Panc1 (cell line): Measurements from ENCODE around the gene ARPP21. TPM values are rescaled to one million over a fixed set of nuclear protein-coding genes. Genes with fewer than 3 reads are reported as not detected.

Experiments
- ATAC-seq: fragments of 200-7000 bp; cut with Tn5 transposase; 2 replicates; pipeline ENCODE4 v1.9.1; 2020; ENCODE audit warnings: mild to moderate bottlenecking, moderate library complexity
- BruUV-seq: library from RNA; stranded (reverse); fragments of 400-500 nt; replicated peaks from 2 replicates; lab custom pipeline; 2021; lab: Mats Ljungman, UMichigan
- CTCF ChIA-PET: fragments of 300-600 bp; sonication (Branson Sonifier 250); formaldehyde crosslinking; loops from one replicate; lab custom pipeline; 2022; ENCODE audit warnings: antibody characterized with exemption; lab: Charles Lee
- POLR2A ChIA-PET: fragments of 300-600 bp; sonication (Branson Sonifier 250); formaldehyde crosslinking; loops from one replicate; lab custom pipeline; 2022; ENCODE audit warnings: antibody characterized with exemption; lab: Charles Lee
- DNase-seq: peaks from one replicate; pipeline ENCODE4 v3.0.0-alpha.2; 2010; ENCODE audit warnings: low read depth, low spot score
- H3K27ac ChIP-seq: 2 replicates; pipeline ENCODE4 v1.5.1; 2011; ENCODE audit warnings: mild to moderate bottlenecking, low read length, inconsistent platforms
- H3K27me3 ChIP-seq: fragments of 200-500 bp; sonication (Bioruptor generic); 2 replicates; pipeline ENCODE4 v1.6.0; 2014; ENCODE audit warnings: low read length, inconsistent platforms; ENCODE audit not compliant: control insufficient read depth, insufficient read depth
- H3K36me3 ChIP-seq: fragments of 200-500 bp; sonication (Bioruptor generic); 2 replicates; pipeline ENCODE4 v1.5.1; 2014; ENCODE audit warnings: inconsistent platforms, mild to moderate bottlenecking, low read length, moderate library complexity; ENCODE audit not compliant: control insufficient read depth, insufficient read depth
- H3K4me1 ChIP-seq: 2 replicates; pipeline ENCODE4 v1.5.1; 2011; ENCODE audit warnings: inconsistent platforms, mild to moderate bottlenecking, low read length, moderate library complexity; ENCODE audit not compliant: control insufficient read depth, insufficient read depth
- H3K4me3 ChIP-seq, 2 experiments: 2 replicates each; pipeline ENCODE4 v1.5.1; 2011 to 2012; ENCODE audit warnings: low read depth in 2 of 2, low read length in 2 of 2, mild to moderate bottlenecking in 2 of 2, inconsistent platforms in 1 of 2, moderate library complexity in 1 of 2
- H3K9me3 ChIP-seq: fragments of 200-500 bp; sonication (Bioruptor generic); 2 replicates; pipeline ENCODE4 v1.5.1; 2014; ENCODE audit warnings: low read depth, mild to moderate bottlenecking, inconsistent platforms, low read length, moderate library complexity; ENCODE audit not compliant: control insufficient read depth, insufficient read depth
- POLR2AphosphoS5 ChIP-seq: IDR thresholded peaks from 2 replicates; pipeline ENCODE4 v1.6.1; 2012; ENCODE audit warnings: mild to moderate bottlenecking, low read depth, low read length, moderate library complexity
- SIN3A ChIP-seq: IDR thresholded peaks from 2 replicates; pipeline ENCODE4 v1.6.1; 2012; ENCODE audit warnings: low read depth, mild to moderate bottlenecking, low read length, moderate library complexity, borderline replicate concordance; ENCODE audit not compliant: insufficient read depth
- TCF7L2 ChIP-seq: IDR thresholded peaks from 2 replicates; pipeline ENCODE4 v1.6.1; 2011; ENCODE audit warnings: mild to moderate bottlenecking, low read depth, low read length, inconsistent platforms
- in situ Hi-C: cut with HindIII; loops from 2 replicates; pipeline ENCODE4 v1.10.0; 2016; ENCODE audit warnings: low sequenced_read_pairs, low pct_unique_long_range_greater_than_20kb
- intact Hi-C: fragments of 100-400 bp; cut with micrococcal nuclease; formaldehyde crosslinking; loops from one replicate; pipeline ENCODE4 v1.10.0; 2022; ENCODE audit not compliant: unreplicated experiment
- total RNA-seq: library from RNA; stranded (reverse); gene quantifications from one replicate; pipeline ENCODE4 v1.2.1, GENCODE V29; 2021; ENCODE audit not compliant: unreplicated experiment
- TF ChIP-seq, protein P1 (sequence below): fragments of 450-650 bp; IDR thresholded peaks from 2 replicates; pipeline ENCODE4 v1.5.1; 2017; ENCODE audit warnings: mild to moderate bottlenecking
- TF ChIP-seq, protein P2 (sequence below), 2 experiments: IDR thresholded peaks; 2 replicates each; pipeline ENCODE4 v1.6.1; 2011 to 2012; ENCODE audit warnings: low read depth in 2 of 2, control low read depth in 1 of 2, low read length in 1 of 2, mild to moderate bottlenecking in 1 of 2, moderate library complexity in 1 of 2; ENCODE audit not compliant: insufficient read depth in 1 of 2

Gene ARPP21
- total RNA-seq, 1 experiment from 2014 or later, result not detected

DNA sequence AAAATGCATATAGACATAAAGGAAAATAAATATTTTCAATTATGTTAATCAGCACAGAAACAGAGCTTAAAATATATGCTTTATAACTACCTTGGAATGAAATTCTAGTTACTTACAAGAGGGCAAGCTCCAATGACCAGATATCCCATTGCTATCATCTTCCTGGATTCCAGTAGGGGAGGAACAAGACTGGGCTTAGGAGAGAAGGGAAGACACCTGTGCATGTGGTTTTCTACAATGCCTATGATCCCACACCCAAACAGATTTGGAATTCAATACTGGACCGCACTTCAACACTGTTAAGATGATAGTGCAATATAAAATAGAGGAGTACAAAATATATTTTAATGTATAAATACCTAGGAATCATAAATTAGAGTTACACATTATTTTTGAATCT is 79.6 kb downstream of the ARPP21 start:
- H3K4me1 ChIP-seq, result no peaks in the 10 kb centered on the region
- no peaks in the 10 kb centered on the region for H3K36me3 ChIP-seq
- H3K4me3 ChIP-seq, result no peak overlapping the region
- DNase-seq (no peak), ATAC-seq (no peak)
- H3K27ac ChIP-seq, result no peak overlapping the region
- no peaks in the 10 kb centered on the region for H3K27me3 ChIP-seq
- TF ChIP-seq POLR2AphosphoS5 (no peak), SIN3A (no peak), TCF7L2 (no peak)
- TF ChIP-seq, protein P1, sequence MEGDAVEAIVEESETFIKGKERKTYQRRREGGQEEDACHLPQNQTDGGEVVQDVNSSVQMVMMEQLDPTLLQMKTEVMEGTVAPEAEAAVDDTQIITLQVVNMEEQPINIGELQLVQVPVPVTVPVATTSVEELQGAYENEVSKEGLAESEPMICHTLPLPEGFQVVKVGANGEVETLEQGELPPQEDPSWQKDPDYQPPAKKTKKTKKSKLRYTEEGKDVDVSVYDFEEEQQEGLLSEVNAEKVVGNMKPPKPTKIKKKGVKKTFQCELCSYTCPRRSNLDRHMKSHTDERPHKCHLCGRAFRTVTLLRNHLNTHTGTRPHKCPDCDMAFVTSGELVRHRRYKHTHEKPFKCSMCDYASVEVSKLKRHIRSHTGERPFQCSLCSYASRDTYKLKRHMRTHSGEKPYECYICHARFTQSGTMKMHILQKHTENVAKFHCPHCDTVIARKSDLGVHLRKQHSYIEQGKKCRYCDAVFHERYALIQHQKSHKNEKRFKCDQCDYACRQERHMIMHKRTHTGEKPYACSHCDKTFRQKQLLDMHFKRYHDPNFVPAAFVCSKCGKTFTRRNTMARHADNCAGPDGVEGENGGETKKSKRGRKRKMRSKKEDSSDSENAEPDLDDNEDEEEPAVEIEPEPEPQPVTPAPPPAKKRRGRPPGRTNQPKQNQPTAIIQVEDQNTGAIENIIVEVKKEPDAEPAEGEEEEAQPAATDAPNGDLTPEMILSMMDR, result no peak
- TF ChIP-seq, protein P2, sequence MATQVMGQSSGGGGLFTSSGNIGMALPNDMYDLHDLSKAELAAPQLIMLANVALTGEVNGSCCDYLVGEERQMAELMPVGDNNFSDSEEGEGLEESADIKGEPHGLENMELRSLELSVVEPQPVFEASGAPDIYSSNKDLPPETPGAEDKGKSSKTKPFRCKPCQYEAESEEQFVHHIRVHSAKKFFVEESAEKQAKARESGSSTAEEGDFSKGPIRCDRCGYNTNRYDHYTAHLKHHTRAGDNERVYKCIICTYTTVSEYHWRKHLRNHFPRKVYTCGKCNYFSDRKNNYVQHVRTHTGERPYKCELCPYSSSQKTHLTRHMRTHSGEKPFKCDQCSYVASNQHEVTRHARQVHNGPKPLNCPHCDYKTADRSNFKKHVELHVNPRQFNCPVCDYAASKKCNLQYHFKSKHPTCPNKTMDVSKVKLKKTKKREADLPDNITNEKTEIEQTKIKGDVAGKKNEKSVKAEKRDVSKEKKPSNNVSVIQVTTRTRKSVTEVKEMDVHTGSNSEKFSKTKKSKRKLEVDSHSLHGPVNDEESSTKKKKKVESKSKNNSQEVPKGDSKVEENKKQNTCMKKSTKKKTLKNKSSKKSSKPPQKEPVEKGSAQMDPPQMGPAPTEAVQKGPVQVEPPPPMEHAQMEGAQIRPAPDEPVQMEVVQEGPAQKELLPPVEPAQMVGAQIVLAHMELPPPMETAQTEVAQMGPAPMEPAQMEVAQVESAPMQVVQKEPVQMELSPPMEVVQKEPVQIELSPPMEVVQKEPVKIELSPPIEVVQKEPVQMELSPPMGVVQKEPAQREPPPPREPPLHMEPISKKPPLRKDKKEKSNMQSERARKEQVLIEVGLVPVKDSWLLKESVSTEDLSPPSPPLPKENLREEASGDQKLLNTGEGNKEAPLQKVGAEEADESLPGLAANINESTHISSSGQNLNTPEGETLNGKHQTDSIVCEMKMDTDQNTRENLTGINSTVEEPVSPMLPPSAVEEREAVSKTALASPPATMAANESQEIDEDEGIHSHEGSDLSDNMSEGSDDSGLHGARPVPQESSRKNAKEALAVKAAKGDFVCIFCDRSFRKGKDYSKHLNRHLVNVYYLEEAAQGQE (IDR thresholded peaks at IDR 0.05; ENCODE audit: insufficient read depth in 1 of 2, low read depth in 2 of 2, low read length in 1 of 2), result no peak
- in situ Hi-C loops, result no loop called here
- no peaks in the 10 kb centered on the region for H3K9me3 ChIP-seq
- BruUV-seq, result no TSS peak
- intact Hi-C loops, result no loop called here
- ChIA-PET POLR2A (no interaction called here), CTCF (no interaction called here)

DNA sequence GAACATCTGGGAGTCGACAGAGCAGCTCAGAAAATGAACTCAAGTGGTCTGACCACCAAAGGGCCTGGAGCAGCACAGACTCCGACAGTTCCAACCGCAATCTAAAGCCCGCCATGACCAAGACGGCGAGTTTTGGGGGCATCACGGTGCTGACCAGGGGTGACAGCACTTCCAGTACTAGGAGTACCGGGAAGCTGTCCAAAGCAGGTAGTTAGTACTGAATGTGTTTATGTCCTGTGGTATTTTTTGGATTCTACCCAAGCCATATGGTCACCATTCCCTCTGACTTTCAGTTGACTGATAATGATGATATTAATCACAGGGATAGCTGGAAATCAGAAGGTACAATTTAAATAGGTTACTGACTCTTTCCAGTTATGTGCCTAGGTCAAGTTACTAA is 82.3 kb downstream of the ARPP21 start:
- H3K9me3 ChIP-seq, result no peaks in the 10 kb centered on the region
- in situ Hi-C loops, result no loop called here
- ATAC-seq (no peak), DNase-seq (no peak)
- no peak for TF ChIP-seq SIN3A
- TF ChIP-seq, protein P1, result no peak
- no peak for TF ChIP-seq TCF7L2
- no peak for TF ChIP-seq POLR2AphosphoS5
- TF ChIP-seq, protein P2 (IDR thresholded peaks at IDR 0.05; ENCODE audit: insufficient read depth in 1 of 2, low read depth in 2 of 2, low read length in 1 of 2), result no peak
- no peaks in the 10 kb centered on the region for H3K27me3 ChIP-seq
- intact Hi-C loops, result no loop called here
- no TSS peak for BruUV-seq
- no peaks in the 10 kb centered on the region for H3K4me1 ChIP-seq
- CTCF ChIA-PET, result no interaction called here
- H3K36me3 ChIP-seq, result no peaks in the 10 kb centered on the region
- POLR2A ChIA-PET, result no interaction called here
- no peak overlapping the region for H3K4me3 ChIP-seq
- no peak overlapping the region for H3K27ac ChIP-seq
